Keratinocyte (primary cell): Measurements from ENCODE around the gene TACC3. TPM values are rescaled to one million over a fixed set of nuclear protein-coding genes. Genes with fewer than 3 reads are reported as not detected.

Source experiments
- DNase-seq: peaks from one replicate; pipeline ENCODE4 v3.0.0-alpha.2; 2011; ENCODE audit warnings: low read depth, missing footprints, low spot score
- FAIRE-seq: peaks from 2 replicates; lab custom pipeline; 2011; peaks lifted over from hg19 to GRCh38; lab: Jason Lieb, UNC
- H2AFZ ChIP-seq: 2 replicates; pipeline ENCODE4 v1.6.0; 2012; ENCODE audit warnings: low read length, control low read depth, inconsistent platforms; ENCODE audit not compliant: control insufficient read depth
- H3K27ac ChIP-seq: 2 replicates; pipeline ENCODE4 v1.5.1; 2011; ENCODE audit warnings: low read length; ENCODE audit not compliant: control insufficient read depth, insufficient read depth
- H3K27me3 ChIP-seq: 3 replicates; pipeline ENCODE4 v1.6.0; 2011; ENCODE audit warnings: low read length; ENCODE audit not compliant: control insufficient read depth, insufficient read depth; ENCODE audit errors: extremely low read depth
- H3K36me3 ChIP-seq, 2 experiments: 2 replicates in 1 of 2; 3 replicates in 1 of 2; pipeline ENCODE4 v1.5.1; 2011; ENCODE audit warnings: low read length in 2 of 2, mild to moderate bottlenecking in 1 of 2; ENCODE audit not compliant: control insufficient read depth in 2 of 2, insufficient read depth in 2 of 2; ENCODE audit errors: extremely low read depth in 1 of 2
- H3K4me1 ChIP-seq: 3 replicates; pipeline ENCODE4 v1.5.1; 2011; ENCODE audit warnings: low read length; ENCODE audit not compliant: control insufficient read depth, insufficient read depth; ENCODE audit errors: extremely low read depth
- H3K4me2 ChIP-seq: 3 replicates; pipeline ENCODE4 v1.6.0; 2011; ENCODE audit warnings: low read depth, low read length; ENCODE audit not compliant: control insufficient read depth, insufficient read depth; ENCODE audit errors: extremely low read depth
- H3K4me3 ChIP-seq, 3 experiments: fragments of 200-600 bp in 1 of 3; sonication (generic) in 1 of 3; 2 replicates in 2 of 3; 3 replicates in 1 of 3; pipeline ENCODE4 v1.5.1; 2011 to 2016; ENCODE audit warnings: low read length in 3 of 3, mild to moderate bottlenecking in 3 of 3, control low read depth in 2 of 3, inconsistent platforms in 1 of 3, low read depth in 1 of 3, mixed read lengths in 1 of 3, mixed run types in 1 of 3, moderate library complexity in 1 of 3; ENCODE audit not compliant: control insufficient read depth in 2 of 3, insufficient read depth in 2 of 3; ENCODE audit errors: extremely low read depth in 1 of 3
- H3K79me2 ChIP-seq: 2 replicates; pipeline ENCODE4 v1.6.0; 2012; ENCODE audit warnings: low read length; ENCODE audit not compliant: control insufficient read depth, insufficient read depth
- H3K9ac ChIP-seq: 3 replicates; pipeline ENCODE4 v1.6.0; 2011; ENCODE audit warnings: low read length; ENCODE audit not compliant: control insufficient read depth, insufficient read depth; ENCODE audit errors: extremely low read depth
- H3K9me1 ChIP-seq: 3 replicates; pipeline ENCODE4 v1.6.0; 2011; ENCODE audit warnings: low read length; ENCODE audit not compliant: control insufficient read depth, insufficient read depth; ENCODE audit errors: extremely low read depth
- H3K9me3 ChIP-seq: 2 replicates; pipeline ENCODE4 v1.5.1; 2012; ENCODE audit warnings: low read depth, low read length; ENCODE audit not compliant: control insufficient read depth
- H4K20me1 ChIP-seq: 3 replicates; pipeline ENCODE4 v1.6.0; 2011; ENCODE audit warnings: low read length; ENCODE audit not compliant: control insufficient read depth, insufficient read depth; ENCODE audit errors: extremely low read depth
- EZH2 ChIP-seq: IDR thresholded peaks from one replicate; pipeline ENCODE4 v1.6.1; 2012; ENCODE audit warnings: inconsistent platforms, mild to moderate bottlenecking, low read length, moderate library complexity
- dilution Hi-C: fragments of 300-500 bp; cut with MboI; formaldehyde crosslinking; loops from one replicate; pipeline ENCODE4 v1.7.0; 2020; ENCODE audit warnings: low sequenced_read_pairs; ENCODE audit not compliant: extremely low pct_ligation_motif_present
- polyA plus RNA-seq, 5 experiments: library from polyadenylated mRNA; depleted of rRNA in 3 of 5; stranded (reverse) in 3 of 5; stranded (forward) in 1 of 5; unstranded in 1 of 5; fragments of >200 nt; gene quantifications; 1 replicate in 1 of 5; 2 replicates in 3 of 5; 3 replicates in 1 of 5; pipeline versions ENCODE4 v1.2.1 to v1.2.3, GENCODE V29; 2011 to 2012; ENCODE audit warnings: missing spikeins in 2 of 5, low read depth in 1 of 5, low replicate concordance in 1 of 5
- TF ChIP-seq, protein P1 (sequence below), 3 experiments: IDR thresholded peaks in 1 of 3; conservative IDR thresholded peaks in 1 of 3; optimal IDR thresholded peaks in 1 of 3; 2 replicates in 2 of 3; 3 replicates in 1 of 3; pipeline versions ENCODE3 to v1.5.1; 2011; ENCODE audit warnings: low read length in 3 of 3, mild to moderate bottlenecking in 3 of 3, moderate library complexity in 2 of 3, control low read depth in 1 of 3, inconsistent platforms in 1 of 3; ENCODE audit not compliant: insufficient read depth in 2 of 3; ENCODE audit errors: extremely low read depth in 1 of 3

TACC3 gene
- polyA plus RNA-seq, 1 donor (not counting 4 experiments of a cell fraction or from before 2014, with no cell fraction given) = 19.1 TPM

DNA sequence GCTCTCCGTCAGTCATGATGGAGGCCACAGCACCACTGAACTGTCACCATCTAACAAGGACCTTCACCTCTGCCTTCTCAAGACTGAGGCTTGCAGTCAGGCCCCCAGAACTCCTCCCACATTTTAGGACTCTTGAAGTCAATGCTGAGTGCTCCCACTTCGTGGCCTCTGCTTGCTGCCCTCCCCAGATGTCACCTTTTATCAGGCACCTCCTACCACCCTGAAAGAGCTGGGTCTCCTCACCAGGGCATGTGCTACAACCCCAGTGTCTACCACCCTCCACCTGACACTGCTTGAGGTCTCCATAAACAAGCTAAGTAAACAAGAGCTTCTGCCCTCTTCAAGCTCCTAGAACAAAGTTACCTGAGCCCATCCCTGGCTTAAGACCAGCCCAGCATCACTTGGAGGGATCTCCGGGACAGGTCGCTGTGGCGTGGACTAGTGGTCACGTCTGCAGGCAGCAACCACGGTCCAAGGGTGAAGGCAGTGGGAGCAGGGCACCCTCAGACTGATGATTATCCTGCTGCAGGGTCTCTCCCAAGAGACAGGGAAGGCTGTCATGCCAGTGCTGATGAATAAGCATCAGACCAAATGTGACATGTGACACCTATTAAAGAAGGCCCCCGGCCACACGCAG, 29.5 kb upstream of the TACC3 start:
- no peak for DNase-seq
- no peak overlapping the region for H3K4me3 ChIP-seq
- no peak for TF ChIP-seq EZH2
- TF ChIP-seq, protein P1, sequence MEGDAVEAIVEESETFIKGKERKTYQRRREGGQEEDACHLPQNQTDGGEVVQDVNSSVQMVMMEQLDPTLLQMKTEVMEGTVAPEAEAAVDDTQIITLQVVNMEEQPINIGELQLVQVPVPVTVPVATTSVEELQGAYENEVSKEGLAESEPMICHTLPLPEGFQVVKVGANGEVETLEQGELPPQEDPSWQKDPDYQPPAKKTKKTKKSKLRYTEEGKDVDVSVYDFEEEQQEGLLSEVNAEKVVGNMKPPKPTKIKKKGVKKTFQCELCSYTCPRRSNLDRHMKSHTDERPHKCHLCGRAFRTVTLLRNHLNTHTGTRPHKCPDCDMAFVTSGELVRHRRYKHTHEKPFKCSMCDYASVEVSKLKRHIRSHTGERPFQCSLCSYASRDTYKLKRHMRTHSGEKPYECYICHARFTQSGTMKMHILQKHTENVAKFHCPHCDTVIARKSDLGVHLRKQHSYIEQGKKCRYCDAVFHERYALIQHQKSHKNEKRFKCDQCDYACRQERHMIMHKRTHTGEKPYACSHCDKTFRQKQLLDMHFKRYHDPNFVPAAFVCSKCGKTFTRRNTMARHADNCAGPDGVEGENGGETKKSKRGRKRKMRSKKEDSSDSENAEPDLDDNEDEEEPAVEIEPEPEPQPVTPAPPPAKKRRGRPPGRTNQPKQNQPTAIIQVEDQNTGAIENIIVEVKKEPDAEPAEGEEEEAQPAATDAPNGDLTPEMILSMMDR (optimal IDR thresholded peaks at IDR 0.05 in 1 of 3, IDR thresholded peaks at IDR 0.05 in 1 of 3, conservative IDR thresholded peaks at IDR 0.05 in 1 of 3; ENCODE audit: extremely low read depth in 1 of 3, insufficient read depth in 2 of 3, low read length in 3 of 3) = no peak
- H3K27ac ChIP-seq = no peak overlapping the region
- peaks cover 3% of the 10 kb centered on the region for H4K20me1 ChIP-seq
- H3K27me3 ChIP-seq = no peaks in the 10 kb centered on the region
- no peaks in the 10 kb centered on the region for H3K79me2 ChIP-seq
- H3K9me3 ChIP-seq = no peaks in the 10 kb centered on the region
- no peaks in the 10 kb centered on the region for H3K9me1 ChIP-seq
- H3K36me3 ChIP-seq = peaks cover 39 to 41% of the 10 kb centered on the region in 2 experiments
- dilution Hi-C loops = no loop called here
- H3K4me2 ChIP-seq = no peak overlapping the region
- no peak for FAIRE-seq
- H3K9ac ChIP-seq = no peak overlapping the region
- no peak overlapping the region for H2AFZ ChIP-seq
- no peaks in the 10 kb centered on the region for H3K4me1 ChIP-seq

- Histone ChIP-seq H3K4me3 (no peak overlapping the region), H2AFZ (no peak overlapping the region), H3K9ac (no peak overlapping the region), H4K20me1 (peaks cover 3% of the 10 kb centered on the region), H3K79me2 (no peaks in the 10 kb centered on the region), H3K4me1 (no peaks in the 10 kb centered on the region), H3K27ac (peak overlapping the region; percentile 18), H3K9me1 (no peaks in the 10 kb centered on the region), H3K4me2 (no peak overlapping the region), H3K27me3 (no peaks in the 10 kb centered on the region), H3K9me3 (no peaks in the 10 kb centered on the region), H3K36me3 (peaks cover 40 to 41% of the 10 kb centered on the region in 2 experiments)
- dilution Hi-C loops = no loop called here
- TF ChIP-seq EZH2 = no peak
- TF ChIP-seq, protein P1 (optimal IDR thresholded peaks at IDR 0.05 in 1 of 3, IDR thresholded peaks at IDR 0.05 in 1 of 3, conservative IDR thresholded peaks at IDR 0.05 in 1 of 3; ENCODE audit: extremely low read depth in 1 of 3, insufficient read depth in 2 of 3, low read length in 3 of 3) = peak; percentile 92 to 99 (median 96)
- DNase-seq (peak; percentile 62), FAIRE-seq (peak; percentile 81)
Observed at GRCh38 chr4:1693131-1693896, 28.0 kb upstream of the TACC3 start.
